Thoracic aorta (tissue), 2 donors: ENCODE measurements around the gene IL18R1. TPM values are rescaled to one million over a fixed set of nuclear protein-coding genes. Genes with fewer than 3 reads are reported as not detected.

Source experiments
- ATAC-seq: fragments of 150-250 bp; one replicate; pipeline ENCODE4 v1.8.0; 2017; ENCODE audit warnings: low read depth; ENCODE audit not compliant: insufficient number of reproducible peaks, low FRiP score
- DNase-seq: peaks from one replicate; pipeline ENCODE4 v3.0.0-alpha.2; 2020; ENCODE audit warnings: low spot score
- H3K27ac ChIP-seq, 2 donors: fragments of 200-600 bp; sonication (generic); 1 replicate in 1 of 2; 2 replicates in 1 of 2; pipeline ENCODE4 v1.5.1; 2016; ENCODE audit warnings: mild to moderate bottlenecking in 2 of 2, moderate library complexity in 2 of 2
- H3K27me3 ChIP-seq: fragments of 200-600 bp; sonication (generic); replicated peaks from 2 replicates; pipeline ENCODE4 v1.6.0; 2016; ENCODE audit warnings: mild to moderate bottlenecking; ENCODE audit not compliant: insufficient read depth
- H3K36me3 ChIP-seq: fragments of 200-600 bp; sonication (generic); one replicate; pipeline ENCODE4 v1.5.1; 2016
- H3K4me1 ChIP-seq, 2 donors: fragments of 200-600 bp; sonication (generic); 1 replicate in 1 of 2; 2 replicates in 1 of 2; pipeline versions ENCODE4 v1.5.1 to v1.6.0; 2016; ENCODE audit warnings: low read depth in 2 of 2, mild to moderate bottlenecking in 1 of 2; ENCODE audit not compliant: control insufficient read depth in 1 of 2
- H3K4me3 ChIP-seq: fragments of 200-600 bp; sonication (generic); 2 replicates; pipeline ENCODE4 v1.5.1; 2016; ENCODE audit warnings: mild to moderate bottlenecking
- H3K9me3 ChIP-seq: fragments of 200-600 bp; sonication (generic); 2 replicates; pipeline ENCODE4 v1.5.1; 2016
- CTCF ChIP-seq: fragments of 200-600 bp; sonication (generic); IDR thresholded peaks from one replicate; pipeline ENCODE4 v1.5.1; 2019; ENCODE audit warnings: antibody characterized with exemption
- total RNA-seq, 2 donors: library from RNA; depleted of rRNA; stranded (reverse); fragments of >200 nt; gene quantifications; one replicate each; pipeline versions ENCODE4 v1.1.0 to v1.2.3, GENCODE V29; 2016

The IL18R1 gene
- total RNA-seq, 2 donors from 2014 or later: 9.3 to 22.2 TPM

GRCh38 chr2:102337481-102338386 is 17.9 kb upstream of the IL18R1 start:
- TF ChIP-seq CTCF: no peak
- Histone ChIP-seq H3K4me3 (no peak overlapping the region), H3K27me3 (no peaks in the 10 kb centered on the region), H3K4me1 (peaks cover 7 to 34% of the 10 kb centered on the region in 2 donors), H3K36me3 (no peaks in the 10 kb centered on the region), H3K9me3 (no peaks in the 10 kb centered on the region), H3K27ac (no peak overlapping the region)
- ATAC-seq (no peak), DNase-seq (no peak)

GRCh38 chr2:102340778-102341177 is 14.8 kb upstream of the IL18R1 start:
- Histone ChIP-seq H3K4me1 (peaks cover 6 to 28% of the 10 kb centered on the region in 2 donors), H3K27me3 (no peaks in the 10 kb centered on the region)
- no peak for TF ChIP-seq CTCF

DNA sequence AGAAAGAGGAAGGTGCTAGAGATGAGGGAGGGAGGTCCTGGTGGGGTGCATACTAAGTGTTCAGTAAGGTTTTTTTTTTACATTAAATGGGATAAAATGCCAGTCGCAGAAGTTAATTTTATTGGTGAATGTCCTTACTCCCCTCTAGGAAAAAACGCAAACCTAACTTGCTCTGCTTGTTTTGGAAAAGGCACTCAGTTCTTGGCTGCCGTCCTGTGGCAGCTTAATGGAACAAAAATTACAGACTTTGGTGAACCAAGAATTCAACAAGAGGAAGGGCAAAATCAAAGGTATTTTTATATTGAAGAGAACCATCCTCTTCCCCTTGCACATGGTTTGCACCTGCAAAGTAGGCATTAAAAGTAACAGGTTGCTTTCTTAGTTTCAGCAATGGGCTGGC is 12.7 kb upstream of the IL18R1 start:
- Histone ChIP-seq H3K27ac (peak overlapping the region in 1 of 2 donors; percentile 38), H3K4me1 (peaks cover 0 to 17% of the 10 kb centered on the region in 2 donors), H3K36me3 (no peaks in the 10 kb centered on the region), H3K9me3 (no peaks in the 10 kb centered on the region), H3K4me3 (no peak overlapping the region), H3K27me3 (no peaks in the 10 kb centered on the region)
- peak; percentile 38 for TF ChIP-seq CTCF
- ATAC-seq (peak; percentile 62), DNase-seq (no peak)

More at GRCh38 chr2:102340778-102341177, 14.8 kb upstream of the IL18R1 start:
- H3K4me3 ChIP-seq: no peak overlapping the region
- H3K9me3 ChIP-seq: no peaks in the 10 kb centered on the region
- no peak overlapping the region for H3K27ac ChIP-seq
- DNase-seq: no peak
- H3K36me3 ChIP-seq: no peaks in the 10 kb centered on the region
- no peak for ATAC-seq

GRCh38 chr2:102344397-102344796 is 11.2 kb upstream of the IL18R1 start:
- TF ChIP-seq CTCF: no peak
- ATAC-seq (no peak), DNase-seq (no peak)
- Histone ChIP-seq H3K9me3 (no peaks in the 10 kb centered on the region), H3K4me1 (peaks cover 0 to 17% of the 10 kb centered on the region in 2 donors), H3K36me3 (no peaks in the 10 kb centered on the region), H3K27ac (no peak overlapping the region), H3K4me3 (no peak overlapping the region), H3K27me3 (no peaks in the 10 kb centered on the region)

- no peak overlapping the region for H3K27ac ChIP-seq
- ATAC-seq: no peak
- DNase-seq: no peak
- H3K4me3 ChIP-seq: no peak overlapping the region
- H3K27me3 ChIP-seq: no peaks in the 10 kb centered on the region
- H3K4me1 ChIP-seq: peaks cover 0 to 17% of the 10 kb centered on the region in 2 donors
- H3K36me3 ChIP-seq: no peaks in the 10 kb centered on the region
- no peak for TF ChIP-seq CTCF
- H3K9me3 ChIP-seq: no peaks in the 10 kb centered on the region
Measured at GRCh38 chr2:102345329-102345920, 10.2 kb upstream of the IL18R1 start.
